ENCODE data around the gene CCT7.

- TF ChIP-seq CTCF (conservative IDR thresholded peaks at IDR 0.05 in 1 of 2, IDR thresholded peaks at IDR 0.05 in 1 of 2; ENCODE audit: extremely low read depth in 1 of 2, insufficient read depth in 1 of 2, low read depth in 1 of 2, low read length in 2 of 2) (no peak), EZH2 (IDR thresholded peaks at IDR 0.05; ENCODE audit: borderline replicate concordance, low read length) (no peak)
Observed at GRCh38 chr2:73254343-73255006, 20.4 kb downstream of the CCT7 start.

Measured in mammary epithelial cell (primary cell).